Thyroid gland (tissue), 4 donors: Measurements from ENCODE around the gene GHRL.

ENCODE experiments used
- CTCF ChIP-seq, 6 experiments: fragments of 200-600 bp in 3 of 6; fragments of 450-650 bp in 3 of 6; sonication (generic) in 3 of 6; IDR thresholded peaks; one replicate each; pipeline ENCODE4 v1.5.1; 2016 to 2019; ENCODE audit warnings: antibody characterized with exemption in 6 of 6, mild to moderate bottlenecking in 2 of 6, inconsistent platforms in 1 of 6, moderate library complexity in 1 of 6
- POLR2A ChIP-seq, 2 donors: fragments of 450-650 bp; IDR thresholded peaks; one replicate each; pipeline ENCODE4 v1.6.1; 2017; ENCODE audit warnings: antibody characterized with exemption in 2 of 2, mild to moderate bottlenecking in 2 of 2, moderate library complexity in 1 of 2

DNA sequence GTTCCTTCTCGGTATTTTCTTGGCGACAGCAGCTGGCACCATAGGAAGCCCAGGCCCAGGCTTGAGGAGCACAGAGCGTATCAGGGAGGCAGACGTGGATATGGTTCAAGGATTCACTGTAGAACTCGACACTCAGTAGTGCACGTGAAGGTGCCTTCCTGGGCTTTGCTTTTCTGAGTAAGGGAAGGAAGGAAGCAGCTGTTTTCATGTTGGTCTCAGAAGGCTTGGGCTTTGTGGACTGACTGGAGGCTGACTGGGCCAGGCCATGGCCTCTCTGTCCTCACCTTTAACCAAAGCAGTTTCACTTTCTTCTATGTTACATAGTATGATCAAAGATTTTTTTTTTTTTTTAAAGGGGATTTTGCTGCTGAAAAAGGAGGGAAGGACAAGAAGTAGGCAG lies 6.9 kb upstream of the GHRL start:
- no peak for TF ChIP-seq CTCF (IDR thresholded peaks at IDR 0.05)
- TF ChIP-seq POLR2A (IDR thresholded peaks at IDR 0.05), result no peak
